ENCODE data around the gene LAMP5.

Gene LAMP5

GRCh38 chr20:9476174-9476573 lies 38.2 kb upstream of the LAMP5 start:
- DNase-seq (ENCODE audit: low spot score) (no peak), ATAC-seq (ENCODE audit: low read depth) (no peak)
- Histone ChIP-seq H3K4me1 (ENCODE audit: insufficient read depth, poor library complexity, severe bottlenecking) (no peaks in the 10 kb centered on the region), H3K27me3 (ENCODE audit: insufficient read depth, poor library complexity, severe bottlenecking) (no peaks in the 10 kb centered on the region), H3K4me3 (ENCODE audit: severe bottlenecking) (no peak overlapping the region), H3K9me3 (ENCODE audit: severe bottlenecking) (no peaks in the 10 kb centered on the region), H3K36me3 (ENCODE audit: low read depth) (peaks cover 20% of the 10 kb centered on the region), H3K27ac (ENCODE audit: poor library complexity, severe bottlenecking) (no peak overlapping the region)
- TF ChIP-seq, protein P1, sequence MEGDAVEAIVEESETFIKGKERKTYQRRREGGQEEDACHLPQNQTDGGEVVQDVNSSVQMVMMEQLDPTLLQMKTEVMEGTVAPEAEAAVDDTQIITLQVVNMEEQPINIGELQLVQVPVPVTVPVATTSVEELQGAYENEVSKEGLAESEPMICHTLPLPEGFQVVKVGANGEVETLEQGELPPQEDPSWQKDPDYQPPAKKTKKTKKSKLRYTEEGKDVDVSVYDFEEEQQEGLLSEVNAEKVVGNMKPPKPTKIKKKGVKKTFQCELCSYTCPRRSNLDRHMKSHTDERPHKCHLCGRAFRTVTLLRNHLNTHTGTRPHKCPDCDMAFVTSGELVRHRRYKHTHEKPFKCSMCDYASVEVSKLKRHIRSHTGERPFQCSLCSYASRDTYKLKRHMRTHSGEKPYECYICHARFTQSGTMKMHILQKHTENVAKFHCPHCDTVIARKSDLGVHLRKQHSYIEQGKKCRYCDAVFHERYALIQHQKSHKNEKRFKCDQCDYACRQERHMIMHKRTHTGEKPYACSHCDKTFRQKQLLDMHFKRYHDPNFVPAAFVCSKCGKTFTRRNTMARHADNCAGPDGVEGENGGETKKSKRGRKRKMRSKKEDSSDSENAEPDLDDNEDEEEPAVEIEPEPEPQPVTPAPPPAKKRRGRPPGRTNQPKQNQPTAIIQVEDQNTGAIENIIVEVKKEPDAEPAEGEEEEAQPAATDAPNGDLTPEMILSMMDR (IDR thresholded peaks at IDR 0.05; ENCODE audit: poor library complexity, severe bottlenecking) = no peak

- H3K4me1 ChIP-seq (ENCODE audit: insufficient read depth, poor library complexity, severe bottlenecking) = no peaks in the 10 kb centered on the region
- DNase-seq (ENCODE audit: low spot score) = no peak
- H3K36me3 ChIP-seq (ENCODE audit: low read depth) = peaks cover 17% of the 10 kb centered on the region; the same call in 1 of the 2 replicates
- no peak overlapping the region for H3K27ac ChIP-seq (ENCODE audit: poor library complexity, severe bottlenecking)
- TF ChIP-seq, protein P1 (IDR thresholded peaks at IDR 0.05; ENCODE audit: poor library complexity, severe bottlenecking) = no peak
- no peak overlapping the region for H3K4me3 ChIP-seq (ENCODE audit: severe bottlenecking)
- ATAC-seq (ENCODE audit: low read depth) = no peak
- H3K9me3 ChIP-seq (ENCODE audit: severe bottlenecking) = no peaks in the 10 kb centered on the region
- H3K27me3 ChIP-seq (ENCODE audit: insufficient read depth, poor library complexity, severe bottlenecking) = no peaks in the 10 kb centered on the region
These were observed 37.8 kb upstream of the LAMP5 start for GRCh38 chr20:9476637-9477036.

GRCh38 chr20:9478771-9479170 lies 35.6 kb upstream of the LAMP5 start:
- no peak for ATAC-seq (ENCODE audit: low read depth)

DNA sequence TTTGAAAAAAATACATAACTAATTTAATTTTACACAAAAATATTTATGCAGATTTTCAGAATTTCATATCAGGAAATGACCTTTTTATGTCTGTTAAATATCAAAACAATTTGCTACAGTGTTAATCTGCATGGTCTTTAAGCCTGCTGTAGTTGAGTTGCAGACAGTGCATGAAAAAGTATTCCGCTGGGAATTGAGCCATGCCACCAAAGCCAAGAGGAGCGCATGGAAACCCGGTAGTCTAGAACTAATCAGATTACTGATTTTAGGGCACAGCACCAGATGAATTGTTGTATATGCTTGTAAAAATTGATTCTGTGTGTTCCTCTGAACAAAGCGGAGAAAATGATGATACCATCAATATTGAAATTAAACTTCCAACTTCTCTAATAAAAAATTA lies 34.3 kb upstream of the LAMP5 start:
- Histone ChIP-seq H3K27me3 (ENCODE audit: insufficient read depth, poor library complexity, severe bottlenecking) (no peaks in the 10 kb centered on the region), H3K9me3 (ENCODE audit: severe bottlenecking) (no peaks in the 10 kb centered on the region), H3K4me3 (ENCODE audit: severe bottlenecking) (no peak overlapping the region), H3K27ac (ENCODE audit: poor library complexity, severe bottlenecking) (no peak overlapping the region), H3K36me3 (ENCODE audit: low read depth) (0 out of 2 replicates have a peak, but pooled peaks cover 11% of the 10 kb centered on the region), H3K4me1 (ENCODE audit: insufficient read depth, poor library complexity, severe bottlenecking) (no peaks in the 10 kb centered on the region)
- TF ChIP-seq, protein P1 (IDR thresholded peaks at IDR 0.05; ENCODE audit: poor library complexity, severe bottlenecking) = no peak
- no peak for DNase-seq (ENCODE audit: low spot score)
- ATAC-seq (ENCODE audit: low read depth) = no peak

More at GRCh38 chr20:9478771-9479170, 35.6 kb upstream of the LAMP5 start:
- Histone ChIP-seq H3K9me3 (ENCODE audit: severe bottlenecking) (no peaks in the 10 kb centered on the region), H3K4me3 (ENCODE audit: severe bottlenecking) (no peak overlapping the region), H3K4me1 (ENCODE audit: insufficient read depth, poor library complexity, severe bottlenecking) (no peaks in the 10 kb centered on the region), H3K27me3 (ENCODE audit: insufficient read depth, poor library complexity, severe bottlenecking) (no peaks in the 10 kb centered on the region), H3K36me3 (ENCODE audit: low read depth) (0 out of 2 replicates have a peak, but pooled peaks cover 17% of the 10 kb centered on the region), H3K27ac (ENCODE audit: poor library complexity, severe bottlenecking) (no peak overlapping the region)
- TF ChIP-seq, protein P1 (IDR thresholded peaks at IDR 0.05; ENCODE audit: poor library complexity, severe bottlenecking) = no peak
- DNase-seq (ENCODE audit: low spot score) = no peak

DNA sequence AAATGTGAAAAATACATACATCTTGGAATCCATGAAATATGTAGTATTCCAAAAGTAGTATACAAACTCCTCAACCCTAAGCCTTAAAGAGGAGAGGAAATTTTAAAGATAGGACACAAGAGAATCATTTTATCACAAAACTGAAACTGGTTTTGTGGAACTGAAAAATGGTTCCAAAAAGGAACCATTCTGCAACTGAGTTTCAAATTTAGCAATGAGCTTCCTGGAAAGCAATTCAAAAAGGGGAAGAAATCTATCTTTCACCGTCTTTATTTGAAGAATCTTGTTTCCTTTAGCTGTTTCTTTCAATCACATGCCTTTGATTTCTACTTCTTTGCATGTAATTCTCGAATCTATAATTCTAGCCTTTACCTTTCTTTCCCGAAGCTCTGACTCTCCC lies 32.2 kb upstream of the LAMP5 start:
- Histone ChIP-seq H3K36me3 (ENCODE audit: low read depth) (no peaks in the 10 kb centered on the region), H3K4me1 (ENCODE audit: insufficient read depth, poor library complexity, severe bottlenecking) (no peaks in the 10 kb centered on the region), H3K4me3 (ENCODE audit: severe bottlenecking) (no peak overlapping the region), H3K9me3 (ENCODE audit: severe bottlenecking) (no peaks in the 10 kb centered on the region), H3K27ac (ENCODE audit: poor library complexity, severe bottlenecking) (no peak overlapping the region), H3K27me3 (ENCODE audit: insufficient read depth, poor library complexity, severe bottlenecking) (no peaks in the 10 kb centered on the region)
- DNase-seq (ENCODE audit: low spot score) = no peak
- no peak for ATAC-seq (ENCODE audit: low read depth)
- TF ChIP-seq, protein P1 (IDR thresholded peaks at IDR 0.05; ENCODE audit: poor library complexity, severe bottlenecking) = no peak

Measured in RWPE2 (cell line).